ENCODE results near the gene IKBKG. TPM values are rescaled to one million over a fixed set of nuclear protein-coding genes. Genes with fewer than 3 reads are reported as not detected.

Gene IKBKG
- polyA plus RNA-seq: 2.3 and 5.1 TPM in 2 replicates

GRCh38 chrX:154547245-154548027 lies at the start of gene IKBKG:
TSS of gene IKBKG (plus strand) at chrX:154547620. CDS start at chrX:154552003, 4,383 bp downstream.

GRCh38 chrX:154515966-154516655 lies 31.3 kb upstream of the IKBKG start, which contains the start of gene FAM3A:
TSS of gene FAM3A (minus strand) at chrX:154516232. CDS start at chrX:154515772, 460 bp downstream.

GRCh38 chrX:154546354-154547244 lies 821 bp upstream of the IKBKG start, which contains the start of gene G6PD:
TSS of gene G6PD (minus strand) at chrX:154546846. CDS start at chrX:154546155, 691 bp downstream.

GRCh38 chrX:154584585-154585183 lies 37.3 kb downstream of the IKBKG start, which contains the start of gene CTAG1A:
TSS of gene CTAG1A (plus strand) at chrX:154585133. CDS start at chrX:154585207, 74 bp downstream.

Other genes with a start within 250 kb of the IKBKG start
- 4.9 TPM in 1 of 2 replicates, not detected in the other for gene FLNA, start 173.0 kb upstream of the IKBKG start, polyA plus RNA-seq
- 1.6 and 2.0 TPM in 2 replicates for gene EMD, start 168.3 kb upstream of the IKBKG start, polyA plus RNA-seq
- 317 and 487 TPM in 2 replicates for gene RPL10, start 149.2 kb upstream of the IKBKG start, polyA plus RNA-seq
- gene DNASE1L1, start 138.4 kb upstream of the IKBKG start, polyA plus RNA-seq: not detected in 2 replicates
- 1.9 and 14.5 TPM in 2 replicates for gene TAFAZZIN, start 136.1 kb upstream of the IKBKG start, polyA plus RNA-seq
- 42.0 and 42.2 TPM in 2 replicates for gene ATP6AP1, start 118.9 kb upstream of the IKBKG start, polyA plus RNA-seq
- 72.2 and 103 TPM in 2 replicates for gene GDI1, start 110.5 kb upstream of the IKBKG start, polyA plus RNA-seq
- gene FAM50A, start 103.5 kb upstream of the IKBKG start, polyA plus RNA-seq: 5.7 and 8.8 TPM in 2 replicates
- gene PLXNA3, start 89.3 kb upstream of the IKBKG start, polyA plus RNA-seq: not detected in 2 replicates
- 16.5 and 16.8 TPM in 2 replicates for gene LAGE3, start 68.3 kb upstream of the IKBKG start, polyA plus RNA-seq
- 6.2 and 8.0 TPM in 2 replicates for gene UBL4A, start 61.0 kb upstream of the IKBKG start, polyA plus RNA-seq
- 1.1 and 1.7 TPM in 2 replicates for gene SLC10A3, start 57.0 kb upstream of the IKBKG start, polyA plus RNA-seq
- gene FAM3A, start 31.4 kb upstream of the IKBKG start, polyA plus RNA-seq: 2.3 and 7.8 TPM in 2 replicates
- gene G6PD, start 774 bp upstream of the IKBKG start, polyA plus RNA-seq: 0.31 and 3.0 TPM in 2 replicates
- not detected in 2 replicates for gene CTAG1A, start 37.5 kb downstream of the IKBKG start, polyA plus RNA-seq
- gene CTAG1B, start 71.7 kb downstream of the IKBKG start, polyA plus RNA-seq: not detected in 2 replicates
- gene CTAG2, start 106.0 kb downstream of the IKBKG start, polyA plus RNA-seq: not detected in 2 replicates
- gene GAB3, start 203.5 kb downstream of the IKBKG start, polyA plus RNA-seq: 0.60 and 2.0 TPM in 2 replicates
- 13.2 and 14.1 TPM in 2 replicates for gene DKC1, start 215.2 kb downstream of the IKBKG start, polyA plus RNA-seq